GM19397 (cell line): ENCODE data around the gene TBCEL.

Source experiments
- ATAC-seq: cut with Tn5 transposase; IDR thresholded peaks from one replicate; pipeline ENCODE4 v1.9.1; 2021; ENCODE audit warnings: mild to moderate bottlenecking, moderate library complexity; ENCODE audit not compliant: unreplicated experiment

Gene TBCEL

DNA sequence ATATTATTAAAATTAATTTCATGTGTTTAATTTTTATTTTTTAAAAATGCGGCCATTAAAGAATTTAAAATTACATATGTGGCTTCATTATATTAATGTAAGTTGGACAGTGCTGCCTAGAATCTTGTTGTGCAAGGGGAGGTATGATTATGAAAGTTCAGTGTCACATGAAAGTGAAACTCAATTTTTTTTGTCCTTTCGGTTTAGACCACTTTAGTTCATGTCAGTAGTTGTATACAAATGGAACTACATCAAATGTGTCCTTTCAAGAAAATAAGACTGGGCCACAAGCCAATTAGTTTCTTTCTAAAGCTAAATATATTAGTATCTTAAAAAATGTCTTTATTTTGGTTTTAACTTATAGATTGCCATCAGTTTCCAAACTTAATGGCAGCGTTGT, 35.7 kb downstream of the TBCEL start:
- peak; percentile 90 for ATAC-seq

DNA sequence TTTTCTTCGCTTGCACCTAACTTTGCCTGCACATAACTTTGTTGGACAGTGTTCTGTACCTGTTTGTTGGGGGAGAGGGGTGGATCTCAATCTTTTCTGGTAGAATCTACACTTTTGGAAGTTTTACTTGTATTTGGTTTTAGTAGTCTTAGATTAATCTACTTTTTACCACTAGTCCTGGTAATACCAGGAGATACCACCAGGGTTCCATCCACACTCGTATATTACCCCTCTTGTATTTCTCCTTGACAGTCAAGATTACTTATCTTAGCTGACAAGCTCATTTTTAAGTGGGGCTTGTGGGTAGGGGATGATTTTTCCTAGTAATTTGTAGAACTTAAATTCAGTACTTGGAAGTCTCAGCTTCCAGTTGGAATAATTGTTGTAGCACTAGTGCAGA, 39.8 kb downstream of the TBCEL start:
- no peak for ATAC-seq

DNA sequence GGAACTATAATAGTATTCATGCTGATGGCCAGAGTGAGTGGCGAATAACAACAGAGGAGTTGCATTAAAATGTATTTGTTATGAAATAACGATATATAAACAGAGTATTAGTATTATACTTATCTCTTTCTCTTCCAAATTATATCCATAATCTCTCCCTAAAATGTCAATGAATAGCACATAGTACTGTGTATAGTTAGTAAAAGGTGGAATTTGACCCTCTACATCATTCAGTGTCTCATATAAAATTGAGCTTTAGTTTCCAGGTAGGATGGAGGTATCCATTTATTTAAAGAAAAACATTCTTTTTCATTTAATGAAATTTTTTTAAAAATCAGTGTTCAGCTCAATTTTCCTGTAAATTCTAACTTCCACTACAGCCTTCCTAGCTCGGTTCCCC, 42.7 kb downstream of the TBCEL start:
- ATAC-seq, result no peak

DNA sequence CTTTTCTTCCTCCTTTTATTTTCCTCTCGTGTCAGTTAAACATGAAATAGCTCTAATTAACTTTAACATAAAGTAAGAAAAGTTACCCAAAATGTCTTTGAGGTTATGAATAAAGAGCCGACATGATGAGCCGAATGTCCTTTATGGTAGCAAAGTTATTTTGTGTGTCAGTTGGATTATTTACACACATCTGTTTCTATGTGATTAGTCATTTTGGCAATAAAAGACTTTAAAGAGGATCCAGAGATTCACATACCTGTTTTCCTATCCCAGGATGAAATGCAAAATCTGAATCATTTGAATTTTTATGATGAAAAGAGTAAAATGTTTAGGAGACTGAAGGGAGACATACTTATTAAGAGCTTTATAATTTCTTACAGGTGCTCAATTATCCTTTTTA, 43.1 kb downstream of the TBCEL start:
- ATAC-seq, result no peak

DNA sequence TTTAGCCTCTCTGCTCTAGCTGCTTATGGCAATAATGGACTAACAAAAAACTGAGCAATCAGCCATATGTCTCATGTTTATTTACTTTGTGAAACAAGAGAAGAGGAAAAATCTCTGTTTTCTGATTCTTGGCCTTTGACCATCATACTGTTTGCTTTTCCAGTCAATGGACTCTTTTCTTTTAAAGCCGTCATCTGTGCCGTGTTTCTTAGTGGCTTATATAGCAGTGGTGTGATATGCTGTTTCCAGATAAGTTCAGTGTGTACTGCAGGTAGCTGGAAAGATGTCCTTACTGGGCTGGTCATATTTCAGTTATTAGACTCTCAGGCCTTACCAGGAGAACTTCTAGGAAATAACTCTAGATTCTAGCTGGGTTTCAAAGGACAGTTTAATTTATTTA, 43.6 kb downstream of the TBCEL start:
- no peak for ATAC-seq

DNA sequence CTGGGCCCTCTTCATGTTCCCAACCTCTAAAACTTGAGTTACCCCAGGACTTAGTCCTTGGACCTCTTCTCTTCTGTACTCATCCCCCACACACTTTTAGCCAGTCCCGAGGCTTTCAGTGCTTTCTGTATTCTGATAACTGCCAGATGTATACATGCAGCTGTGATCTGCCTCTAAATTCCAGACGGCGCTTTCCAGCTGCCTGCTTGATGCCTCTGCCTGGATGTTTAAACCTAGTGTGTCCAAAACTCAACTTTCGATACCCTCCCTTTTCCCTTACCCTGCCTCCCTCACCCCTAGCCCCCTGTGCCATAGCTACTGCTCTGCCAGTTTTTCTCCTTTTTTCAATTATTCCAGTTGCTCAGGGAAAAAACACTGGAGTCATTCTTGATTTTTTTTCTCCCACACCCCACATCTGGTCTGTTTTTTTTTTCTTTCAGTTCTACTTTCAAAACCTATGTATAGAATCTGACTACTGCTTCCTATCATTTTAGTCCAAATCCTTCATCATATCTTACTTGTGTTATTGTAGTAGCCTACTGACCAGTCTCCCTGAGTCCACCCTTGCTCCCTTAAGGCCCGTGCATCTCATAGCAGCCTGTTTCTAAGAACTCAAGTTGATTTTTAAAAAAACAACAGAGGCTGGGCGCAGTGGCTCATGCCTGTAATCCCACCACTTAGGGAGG, 44.2 kb downstream of the TBCEL start:
- no peak for ATAC-seq

DNA sequence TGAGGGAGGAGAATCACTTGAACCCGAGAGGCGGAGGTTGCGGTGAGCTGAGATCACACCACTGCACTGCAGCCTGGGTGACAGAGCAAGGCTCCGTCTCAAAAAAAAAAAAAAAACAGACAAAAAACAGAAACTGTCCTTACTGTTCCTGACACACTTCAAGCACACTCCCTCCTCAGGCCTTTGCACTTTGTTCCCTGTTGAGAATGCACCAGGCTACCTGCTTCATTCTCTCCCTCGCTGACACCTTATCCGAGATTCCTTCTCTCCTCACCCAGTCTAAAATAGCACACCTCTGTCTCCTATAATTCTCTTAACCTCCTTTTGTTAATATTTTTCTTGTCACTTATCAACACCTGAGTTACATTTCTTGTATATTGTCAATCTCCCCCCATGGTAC, 44.9 kb downstream of the TBCEL start:
- ATAC-seq, result no peak

DNA sequence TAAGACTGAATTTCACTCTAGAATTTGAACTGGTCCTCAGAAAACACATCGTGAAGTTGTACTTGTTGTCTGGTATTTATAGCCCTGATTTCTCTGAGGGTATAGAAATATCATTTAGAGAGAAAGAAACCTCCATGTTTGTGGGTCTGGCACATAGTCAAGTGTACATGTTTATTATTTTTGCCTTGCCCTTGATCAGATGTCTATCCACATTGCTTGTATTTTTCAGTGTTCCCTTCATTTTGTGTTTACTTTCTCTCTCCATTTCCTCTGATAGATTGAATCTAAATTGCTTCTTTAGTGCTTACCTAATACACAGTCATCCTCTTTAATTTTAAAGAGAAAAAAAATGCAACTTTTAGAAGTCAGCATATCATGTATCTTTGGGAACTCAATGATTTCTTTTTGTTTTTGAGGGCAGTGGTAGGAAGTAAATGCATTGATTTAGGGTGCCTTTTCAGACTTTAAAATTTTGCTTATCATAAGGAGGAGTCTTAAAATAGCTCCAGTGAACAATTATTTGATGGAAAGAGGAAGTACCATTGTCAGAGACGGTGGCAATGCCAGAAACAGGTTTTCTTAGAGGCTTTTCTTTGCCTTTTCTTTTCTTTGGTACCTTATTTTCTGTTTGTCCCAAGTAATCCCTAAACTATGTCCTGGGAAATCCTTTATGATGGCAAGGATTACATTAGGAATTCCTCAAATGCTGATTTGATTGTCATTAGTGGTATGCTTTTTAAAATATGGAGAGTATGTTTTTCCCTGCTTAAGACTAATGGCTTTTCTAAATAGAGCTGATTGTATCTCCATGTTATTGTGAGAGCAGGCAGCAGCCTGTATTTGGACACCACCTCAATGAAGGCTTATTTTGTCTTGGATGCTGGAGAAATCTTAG, 47.3 kb downstream of the TBCEL start:
- no peak for ATAC-seq

DNA sequence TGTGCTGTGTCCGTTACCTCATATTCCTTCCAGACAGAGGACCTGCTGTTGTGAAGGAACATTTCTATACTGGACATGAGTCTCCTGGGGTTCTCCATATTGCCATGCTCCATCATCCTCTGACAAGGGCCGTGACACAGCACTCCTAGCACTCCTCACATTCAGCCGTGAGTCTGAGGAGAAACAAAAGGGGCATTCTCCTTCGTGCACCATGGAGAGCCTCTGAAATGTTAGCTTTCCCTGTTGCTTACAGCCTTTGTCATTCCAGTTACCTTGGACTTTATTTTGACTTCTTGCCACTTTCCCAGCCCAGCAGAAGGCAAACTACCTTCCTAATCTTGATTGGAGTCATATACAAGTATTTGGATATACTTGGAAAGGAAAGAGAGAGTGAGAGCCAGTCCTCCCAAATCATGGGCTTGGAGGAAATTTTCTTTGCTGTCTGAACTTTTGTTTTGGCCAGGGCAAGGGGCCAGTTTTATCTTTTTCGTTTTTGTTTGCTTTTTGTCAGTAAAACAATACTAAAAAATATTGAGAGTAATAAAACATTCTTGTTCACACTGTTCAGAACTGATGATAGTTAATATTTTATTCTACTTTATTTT, 48.0 kb downstream of the TBCEL start:
- no peak for ATAC-seq

DNA sequence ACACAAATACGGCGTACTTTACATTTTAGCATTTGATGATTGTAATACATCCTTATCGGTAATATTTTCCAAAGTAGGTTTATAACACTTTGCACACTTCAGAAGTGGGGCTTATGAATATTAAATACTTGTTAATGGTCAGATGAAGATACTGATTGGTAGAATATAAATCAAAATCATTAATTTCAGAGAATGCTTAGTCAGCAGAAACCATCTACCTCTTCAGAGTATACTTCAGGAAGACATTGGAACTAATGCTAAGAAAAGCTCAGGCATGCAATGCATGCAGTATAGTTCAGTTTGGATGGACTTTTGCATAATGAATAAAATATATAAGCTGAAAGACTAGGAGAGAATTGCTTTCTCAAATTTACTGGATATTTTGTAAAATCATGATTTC, 57.4 kb downstream of the TBCEL start:
- ATAC-seq, result no peak

DNA sequence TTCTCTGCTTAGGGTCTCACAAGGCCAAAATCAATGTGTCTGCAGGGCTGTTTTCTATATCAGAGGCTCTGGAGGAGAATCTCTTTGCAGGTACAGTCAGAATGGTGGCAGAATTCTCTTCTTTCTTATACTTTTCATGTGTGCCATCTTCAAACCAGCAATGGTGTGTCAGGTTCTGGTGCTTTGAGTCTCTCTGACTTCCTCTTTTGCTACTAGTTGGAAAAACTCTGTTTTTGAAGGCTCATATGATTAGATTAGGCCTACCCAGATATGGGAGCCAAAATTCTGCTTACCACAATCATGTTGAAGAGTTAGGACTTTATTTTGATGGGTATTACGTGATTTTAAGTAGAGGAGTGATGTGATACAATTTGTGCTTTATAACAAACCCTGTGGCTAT, 58.3 kb downstream of the TBCEL start:
- ATAC-seq, result no peak

DNA sequence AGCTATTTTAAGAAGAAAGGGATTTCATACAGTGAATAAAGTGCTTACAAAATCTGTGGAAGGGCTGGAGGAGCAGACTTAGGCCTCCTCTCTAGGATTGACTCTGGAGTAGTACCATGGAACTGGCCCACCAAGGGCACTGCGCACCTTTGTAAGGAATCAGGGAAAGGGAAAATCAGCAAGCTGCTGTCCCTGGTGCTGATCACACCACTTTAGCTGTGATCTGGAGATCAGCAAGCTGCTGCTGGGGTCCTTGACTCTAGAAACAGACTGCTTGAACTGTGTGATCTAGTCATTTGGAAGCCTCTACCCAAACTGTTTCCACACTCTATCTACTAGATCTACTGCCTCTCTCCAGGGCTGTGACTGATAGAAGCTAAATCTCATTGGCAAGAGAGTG, 58.8 kb downstream of the TBCEL start:
- ATAC-seq, result no peak

DNA sequence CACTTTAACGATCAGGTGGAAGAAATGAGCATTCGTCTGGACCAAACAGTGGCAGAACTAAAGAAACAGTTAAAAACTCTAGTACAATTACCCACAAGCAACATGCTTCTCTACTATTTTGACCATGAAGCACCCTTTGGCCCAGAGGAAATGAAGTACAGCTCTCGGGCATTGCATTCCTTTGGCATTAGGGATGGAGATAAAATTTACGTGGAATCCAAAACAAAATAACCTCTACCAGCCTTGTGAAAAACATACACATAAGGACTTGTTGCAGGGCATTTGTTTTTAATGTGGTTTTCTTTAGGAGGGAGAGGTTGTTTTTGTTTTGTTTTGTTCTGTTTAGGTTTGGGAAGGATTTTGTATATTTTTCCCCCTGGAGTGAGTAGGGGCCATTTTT, 63.0 kb downstream of the TBCEL start:
- no peak for ATAC-seq

DNA sequence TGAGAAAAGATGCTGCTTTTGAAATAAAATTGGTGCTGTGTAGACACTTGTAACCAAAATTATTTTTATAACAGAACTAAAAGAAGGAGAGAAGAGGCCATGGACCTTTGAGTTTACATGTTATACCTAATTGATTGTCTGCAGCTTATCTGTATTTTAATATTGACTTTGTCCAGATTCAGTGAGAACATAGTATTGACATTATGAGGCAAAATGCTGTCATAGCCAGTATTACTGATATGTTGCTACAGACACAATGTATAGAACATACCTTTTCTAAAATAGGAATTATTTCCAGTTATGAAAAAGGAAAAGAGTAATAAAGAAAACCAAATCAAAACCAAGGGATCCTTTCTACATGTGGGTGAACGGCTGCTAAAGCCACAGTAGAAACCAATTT, 65.7 kb downstream of the TBCEL start:
- ATAC-seq, result no peak

DNA sequence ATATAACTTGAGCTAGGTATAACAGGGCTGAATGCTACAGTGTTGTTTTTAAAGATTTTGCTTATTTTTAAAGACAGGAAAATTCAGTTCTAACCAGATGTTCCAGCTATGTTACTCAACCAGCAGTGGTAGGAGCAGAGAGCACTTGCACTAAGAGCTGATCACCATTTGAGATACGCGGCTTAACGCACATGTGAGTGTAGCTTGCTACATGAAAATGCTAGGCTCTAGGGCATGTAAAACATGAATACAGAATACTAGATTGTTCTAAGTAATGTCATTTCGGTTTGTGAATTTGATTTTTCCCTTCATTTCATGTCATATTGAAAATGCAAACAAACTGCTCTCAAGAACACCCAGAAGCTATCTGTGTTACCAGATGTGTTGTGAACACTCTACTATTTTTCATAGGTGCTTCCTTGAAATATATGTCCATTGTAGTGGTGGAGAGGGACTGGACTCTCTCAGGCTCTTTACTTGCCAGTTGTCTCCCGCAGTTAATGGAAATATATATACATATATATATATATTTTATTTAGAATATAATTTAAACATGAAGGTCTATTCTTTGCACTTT, 66.3 kb downstream of the TBCEL start:
- ATAC-seq, result no peak

DNA sequence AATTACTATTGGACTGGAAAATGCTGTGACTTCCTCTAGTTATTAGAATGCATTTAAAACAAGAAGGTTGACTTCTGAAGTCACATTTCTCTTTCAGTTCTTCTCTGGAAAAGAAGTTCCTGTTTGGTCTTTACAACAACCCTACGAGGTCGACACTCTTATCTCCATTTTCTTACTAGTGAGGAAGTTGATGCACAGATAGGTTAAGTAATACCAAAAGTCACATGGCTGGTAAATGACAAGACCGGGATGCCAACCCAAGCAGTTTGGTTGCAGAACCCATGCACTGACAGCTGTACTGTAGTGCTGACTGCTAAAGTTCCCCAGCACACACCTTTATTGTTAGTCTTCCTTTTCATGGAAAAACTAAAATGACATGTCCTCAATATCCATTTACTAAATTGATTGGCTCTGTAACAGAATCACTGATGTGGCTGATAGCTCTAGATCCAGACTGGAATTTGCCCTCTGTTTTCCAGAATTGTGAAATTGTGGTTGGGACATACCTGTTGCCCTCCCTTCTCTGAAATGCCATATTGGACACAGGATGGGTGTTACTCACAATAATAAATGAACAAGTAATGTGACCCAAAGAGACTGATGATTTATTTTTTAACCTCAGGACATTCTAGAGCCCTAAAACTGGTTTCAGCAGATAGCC, 67.7 kb downstream of the TBCEL start:
- ATAC-seq, result no peak

DNA sequence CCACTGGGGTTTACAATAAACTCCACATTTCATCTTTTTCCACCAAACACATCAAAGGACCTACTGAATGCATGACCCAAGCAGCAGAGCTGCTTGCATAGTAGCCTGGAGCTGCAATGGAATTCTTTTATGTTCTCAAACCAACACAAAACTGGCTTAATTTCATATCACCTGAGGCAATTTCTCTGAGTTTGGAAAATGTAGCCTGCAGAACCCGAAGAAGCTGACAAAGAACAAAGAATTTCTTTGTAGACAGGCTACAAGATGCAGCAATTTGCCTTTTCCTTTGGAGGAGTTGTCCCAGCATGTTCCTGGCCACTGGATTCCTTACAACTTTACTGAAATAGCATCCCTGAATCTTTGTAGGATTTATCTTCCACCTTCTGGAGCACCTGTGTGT, 71.7 kb downstream of the TBCEL start:
- no peak for ATAC-seq

DNA sequence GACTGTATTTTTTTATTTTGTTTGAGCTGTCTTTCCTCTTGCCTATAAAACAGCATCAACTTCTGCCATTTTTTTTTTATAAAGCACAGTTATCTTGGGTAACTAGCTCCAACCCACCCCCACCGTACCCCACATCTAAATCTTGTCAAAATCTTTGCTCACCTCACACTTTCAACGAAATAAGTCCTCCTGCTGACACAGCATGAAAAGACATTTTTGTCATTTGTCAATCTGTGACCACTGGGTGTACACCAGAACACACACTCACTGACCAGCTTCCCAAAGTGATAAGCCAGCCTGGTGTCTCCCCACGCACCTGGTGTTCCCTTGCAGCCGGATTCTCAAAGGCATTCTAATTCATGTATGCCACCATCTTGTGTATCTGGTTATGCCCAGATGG, 75.5 kb downstream of the TBCEL start:
- ATAC-seq, result no peak

DNA sequence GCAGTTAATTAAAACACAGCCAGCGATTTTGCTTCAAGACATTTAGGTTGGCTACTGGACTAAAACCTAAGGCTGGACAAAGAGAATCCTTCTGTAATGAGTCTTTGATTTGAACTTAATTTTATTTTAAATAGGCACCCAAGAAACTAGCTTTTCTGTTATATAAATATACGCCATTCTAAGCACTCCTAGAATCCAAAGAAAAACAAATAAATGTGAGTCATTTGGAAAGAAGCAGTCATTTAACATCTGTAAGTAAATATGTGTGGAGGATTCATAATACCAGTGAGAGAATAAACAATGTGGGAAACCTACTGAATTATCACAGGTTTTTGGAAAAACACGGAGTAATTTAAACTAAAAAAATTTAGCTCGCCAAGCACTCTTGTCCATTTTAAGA, 76.0 kb downstream of the TBCEL start:
- ATAC-seq, result no peak

DNA sequence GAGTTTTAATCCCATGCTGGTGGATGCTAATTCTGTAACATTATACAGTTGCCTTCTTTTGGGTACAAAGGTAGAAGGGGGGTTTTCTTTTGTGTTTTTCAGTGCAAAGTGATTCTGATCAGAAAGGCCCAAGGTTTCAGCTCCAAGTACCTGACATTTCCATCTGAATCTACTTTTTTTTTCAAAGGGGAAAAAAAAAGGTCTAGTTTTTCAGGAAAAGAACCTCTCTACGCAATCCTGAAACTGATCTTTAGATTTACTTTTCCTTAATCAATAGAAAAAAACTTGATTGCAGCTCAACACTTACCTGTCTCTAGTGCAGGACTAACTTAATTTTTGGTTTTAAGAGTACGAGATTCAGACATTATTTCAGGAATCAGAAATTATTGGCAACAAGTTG, 77.0 kb downstream of the TBCEL start, which contains the start of gene TECTA:
TECTA (plus strand) TSS at position 301 of the 400 bp plus-strand sequence. CDS start 1,423 bp downstream, outside the sequence.
- no peak for ATAC-seq

DNA sequence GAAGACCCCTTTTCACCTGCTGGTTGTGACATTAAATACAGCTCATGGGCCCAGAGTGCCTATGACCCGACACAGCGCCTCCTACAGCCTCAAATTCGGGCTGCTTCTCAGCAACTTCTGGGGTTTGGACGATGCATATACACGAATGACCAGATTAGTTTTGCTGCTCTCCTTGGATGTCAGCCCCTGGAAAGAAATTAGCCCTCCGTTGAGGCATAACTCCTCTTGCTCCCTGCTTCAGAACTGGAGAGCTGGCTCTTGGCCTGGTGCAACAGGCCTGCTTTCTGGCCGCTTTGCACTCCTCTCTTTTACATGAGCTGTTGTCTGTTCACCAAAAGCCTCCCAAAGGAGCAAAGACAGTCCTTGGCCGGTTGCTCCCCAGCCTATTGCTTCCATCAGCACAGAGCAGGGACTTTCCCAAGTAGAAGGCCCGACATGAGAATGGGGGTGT, 80.4 kb downstream of the TBCEL start:
- no peak for ATAC-seq
